Upper lobe of left lung (tissue), 4 donors: ENCODE data around the gene TEX47.

Experiments
- CTCF ChIP-seq, 6 experiments: fragments of 450-650 bp in 4 of 6; fragments of 200-600 bp in 2 of 6; sonication (generic) in 2 of 6; IDR thresholded peaks; one replicate each; pipeline ENCODE4 v1.5.1; 2016 to 2019; ENCODE audit warnings: antibody characterized with exemption in 6 of 6
- EP300 ChIP-seq, 4 donors: sonication (generic); formaldehyde crosslinking; IDR thresholded peaks; one replicate each; pipeline ENCODE4 v1.5.1; 2017; ENCODE audit warnings: antibody characterized with exemption in 4 of 4, control low read depth in 2 of 4
- POLR2A ChIP-seq, 4 donors: fragments of 450-650 bp; IDR thresholded peaks; one replicate each; pipeline ENCODE4 v1.5.1; 2016 to 2017; ENCODE audit warnings: antibody characterized with exemption in 4 of 4, mild to moderate bottlenecking in 2 of 4

- TF ChIP-seq CTCF (IDR thresholded peaks at IDR 0.05) (no peak), POLR2A (IDR thresholded peaks at IDR 0.05) (no peak), EP300 (IDR thresholded peaks at IDR 0.05) (no peak)
These were observed 7.8 kb downstream of the TEX47 start for GRCh38 chr7:88787777-88788176.
